Bronchial epithelial cell (primary cell): ENCODE measurements around the gene SUMO2. TPM values are rescaled to one million over a fixed set of nuclear protein-coding genes. Genes with fewer than 3 reads are reported as not detected.
"Not testable (repeated sequence)": the region's sequence is repeated elsewhere in the genome, so short reads cannot be mapped to it uniquely, and the experiment has no call there.

ENCODE experiments used
- DNase-seq: peaks from one replicate; pipeline ENCODE4 v3.0.0-alpha.2; 2010; ENCODE audit warnings: low read depth
- FAIRE-seq: peaks from 2 replicates; lab custom pipeline; 2011; peaks lifted over from hg19 to GRCh38; lab: Jason Lieb, UNC
- H3K27me3 ChIP-seq: 2 replicates; pipeline ENCODE4 v1.5.1; 2011; ENCODE audit warnings: low read length; ENCODE audit not compliant: control insufficient read depth, insufficient read depth
- H3K36me3 ChIP-seq: 2 replicates; pipeline ENCODE4 v1.5.1; 2011; ENCODE audit warnings: low read length; ENCODE audit not compliant: control insufficient read depth, insufficient read depth
- H3K4me3 ChIP-seq: 2 replicates; pipeline ENCODE4 v1.5.1; 2011; ENCODE audit warnings: mild to moderate bottlenecking, low read depth, low read length, control low read depth
- CTCF ChIP-seq: IDR thresholded peaks from 2 replicates; pipeline ENCODE4 v1.5.1; 2011; ENCODE audit warnings: mild to moderate bottlenecking, moderate library complexity, low read length, control low read depth, inconsistent platforms; ENCODE audit not compliant: insufficient read depth, severe bottlenecking
- total RNA-seq: library from RNA; depleted of rRNA; stranded (reverse); fragments of >200 nt; gene quantifications from 2 replicates; pipeline ENCODE4 v1.2.1, GENCODE V29; 2014

SUMO2 gene
- total RNA-seq, 1 donor from 2014 or later = 87.1 TPM

GRCh38 chr17:75130059-75130631 is 52.6 kb downstream of the SUMO2 start:
- H3K27me3 ChIP-seq = no peaks in the 10 kb centered on the region
- DNase-seq = no peak
- H3K36me3 ChIP-seq = peaks cover 4% of the 10 kb centered on the region
- no peak for TF ChIP-seq CTCF
- peak overlapping the region; percentile 78 for H3K4me3 ChIP-seq
- FAIRE-seq = no peak

GRCh38 chr17:75129576-75129975 is 53.2 kb downstream of the SUMO2 start:
- FAIRE-seq (no peak), DNase-seq (no peak)
- no peak for TF ChIP-seq CTCF
- peaks cover 4% of the 10 kb centered on the region for H3K36me3 ChIP-seq
- H3K27me3 ChIP-seq = no peaks in the 10 kb centered on the region
- H3K4me3 ChIP-seq = no peak overlapping the region

GRCh38 chr17:75128694-75129505 is 53.9 kb downstream of the SUMO2 start:
- Histone ChIP-seq H3K27me3 (no peaks in the 10 kb centered on the region), H3K36me3 (peaks cover 4% of the 10 kb centered on the region), H3K4me3 (no peak overlapping the region)
- FAIRE-seq = no peak
- DNase-seq = no peak
- TF ChIP-seq CTCF = no peak

GRCh38 chr17:75127936-75128335 is 54.8 kb downstream of the SUMO2 start:
- DNase-seq = not testable (repeated sequence)

GRCh38 chr17:75126954-75127353 is 55.8 kb downstream of the SUMO2 start:
- Histone ChIP-seq H3K4me3 (no peak overlapping the region), H3K27me3 (no peaks in the 10 kb centered on the region), H3K36me3 (peaks cover 4% of the 10 kb centered on the region)
- DNase-seq (no peak), FAIRE-seq (no peak)
- no peak for TF ChIP-seq CTCF

More at GRCh38 chr17:75127936-75128335, 54.8 kb downstream of the SUMO2 start:
- H3K4me3 ChIP-seq, H3K27me3 ChIP-seq, H3K36me3 ChIP-seq, FAIRE-seq: not testable (repeated sequence)

- DNase-seq (no peak), FAIRE-seq (no peak)
- Histone ChIP-seq H3K36me3 (peaks cover 4% of the 10 kb centered on the region), H3K4me3 (no peak overlapping the region), H3K27me3 (no peaks in the 10 kb centered on the region)
- no peak for TF ChIP-seq CTCF
Measured at GRCh38 chr17:75125984-75126383, 56.8 kb downstream of the SUMO2 start.
